WTC11 (cell line): Measurements from ENCODE around the gene LGALS9.

Experiments used
- E2F1 ChIP-seq: sonication (generic); formaldehyde crosslinking; IDR thresholded peaks from 2 replicates; pipeline ENCODE4 v1.8.0; 2022; ENCODE audit warnings: mild to moderate bottlenecking, missing genetic modification reagents
- IRF1 ChIP-seq: sonication (generic); formaldehyde crosslinking; IDR thresholded peaks from 2 replicates; pipeline ENCODE4 v1.8.0; 2023; ENCODE audit warnings: missing genetic modification reagents
- IRF2 ChIP-seq: sonication (generic); formaldehyde crosslinking; IDR thresholded peaks from 2 replicates; pipeline ENCODE4 v1.8.0; 2022; ENCODE audit warnings: low read depth, missing genetic modification reagents, borderline replicate concordance
- MXD4 ChIP-seq: fragments of 250-450 bp; sonication (Bioruptor Pico); IDR thresholded peaks from 2 replicates; pipeline ENCODE4 v1.8.0; 2021; ENCODE audit warnings: mild to moderate bottlenecking, moderate library complexity, borderline replicate concordance
- MYBL2 ChIP-seq: sonication (generic); formaldehyde crosslinking; IDR thresholded peaks from 2 replicates; pipeline ENCODE4 v1.8.1; 2023; ENCODE audit warnings: mild to moderate bottlenecking, moderate library complexity, missing genetic modification reagents
- NFYB ChIP-seq: sonication (generic); formaldehyde crosslinking; conservative IDR thresholded peaks from 2 replicates; pipeline ENCODE4 v1.8.0; 2022; ENCODE audit warnings: low read depth, missing genetic modification reagents
- NR1H2 ChIP-seq: sonication (generic); formaldehyde crosslinking; IDR thresholded peaks from 2 replicates; pipeline ENCODE4 v1.9.0; 2021; ENCODE audit warnings: mild to moderate bottlenecking, moderate library complexity, missing genetic modification reagents
- RELA ChIP-seq: sonication (generic); formaldehyde crosslinking; IDR thresholded peaks from 2 replicates; pipeline ENCODE4 v1.8.1; 2022; ENCODE audit warnings: missing genetic modification reagents, mild to moderate bottlenecking, borderline replicate concordance
- ZNF138 ChIP-seq: sonication (generic); formaldehyde crosslinking; conservative IDR thresholded peaks from 2 replicates; pipeline ENCODE4 v1.8.1; 2022; ENCODE audit warnings: mild to moderate bottlenecking, moderate library complexity, missing genetic modification reagents
- ZNF423 ChIP-seq: fragments of 250-450 bp; sonication (Bioruptor Pico); IDR thresholded peaks from 2 replicates; pipeline ENCODE4 v2.1.2; 2022; ENCODE audit warnings: mild to moderate bottlenecking, moderate library complexity
- TF ChIP-seq, protein P1 (sequence below): fragments of 200-600 bp; IDR thresholded peaks from 2 replicates; pipeline ENCODE4 v1.8.0; 2022; ENCODE audit warnings: antibody characterized with exemption
- TF ChIP-seq, protein P2 (sequence below): sonication (generic); formaldehyde crosslinking; IDR thresholded peaks from 2 replicates; pipeline ENCODE4 v1.8.1; 2023; ENCODE audit warnings: mild to moderate bottlenecking, missing genetic modification reagents, moderate library complexity
- TF ChIP-seq, protein P3 (sequence below): sonication (generic); formaldehyde crosslinking; IDR thresholded peaks from 2 replicates; pipeline ENCODE4 v1.8.1; 2022; ENCODE audit warnings: missing genetic modification reagents, borderline replicate concordance
- TF ChIP-seq, protein P4 (sequence below): sonication (generic); formaldehyde crosslinking; IDR thresholded peaks from 2 replicates; pipeline ENCODE4 v1.8.1; 2023; ENCODE audit warnings: mild to moderate bottlenecking, missing genetic modification reagents, moderate library complexity

DNA sequence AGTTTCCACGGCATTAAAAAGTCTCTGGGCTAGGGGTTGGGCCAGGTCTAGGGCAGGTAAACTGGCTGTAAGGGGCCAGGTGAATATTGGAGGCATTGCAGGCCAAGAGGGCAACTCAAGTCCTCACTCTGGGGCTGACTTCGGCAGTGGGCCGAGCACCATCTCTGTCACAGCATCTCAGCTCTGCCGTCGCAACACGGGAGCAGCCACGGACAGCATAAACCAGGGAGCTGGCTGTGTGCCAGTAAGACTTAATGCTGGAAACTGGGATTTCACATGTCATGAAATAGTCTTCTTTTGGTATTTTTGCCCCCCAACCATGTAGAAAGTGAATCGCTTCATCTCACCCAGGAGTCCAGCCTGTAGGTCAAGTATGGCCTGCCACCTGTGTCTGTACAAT is 12.6 kb upstream of the LGALS9 start:
- TF ChIP-seq IRF2 (no peak), NFYB (CRISPR knock-in tag) (no peak), ZNF138 (CRISPR knock-in tag) (no peak), IRF1 (no peak), MYBL2 (no peak), RELA (CRISPR knock-in tag) (no peak), ZNF423 (no peak), MXD4 (CRISPR knock-in tag) (no peak), E2F1 (CRISPR knock-in tag) (no peak), NR1H2 (no peak)
- TF ChIP-seq, protein P1, sequence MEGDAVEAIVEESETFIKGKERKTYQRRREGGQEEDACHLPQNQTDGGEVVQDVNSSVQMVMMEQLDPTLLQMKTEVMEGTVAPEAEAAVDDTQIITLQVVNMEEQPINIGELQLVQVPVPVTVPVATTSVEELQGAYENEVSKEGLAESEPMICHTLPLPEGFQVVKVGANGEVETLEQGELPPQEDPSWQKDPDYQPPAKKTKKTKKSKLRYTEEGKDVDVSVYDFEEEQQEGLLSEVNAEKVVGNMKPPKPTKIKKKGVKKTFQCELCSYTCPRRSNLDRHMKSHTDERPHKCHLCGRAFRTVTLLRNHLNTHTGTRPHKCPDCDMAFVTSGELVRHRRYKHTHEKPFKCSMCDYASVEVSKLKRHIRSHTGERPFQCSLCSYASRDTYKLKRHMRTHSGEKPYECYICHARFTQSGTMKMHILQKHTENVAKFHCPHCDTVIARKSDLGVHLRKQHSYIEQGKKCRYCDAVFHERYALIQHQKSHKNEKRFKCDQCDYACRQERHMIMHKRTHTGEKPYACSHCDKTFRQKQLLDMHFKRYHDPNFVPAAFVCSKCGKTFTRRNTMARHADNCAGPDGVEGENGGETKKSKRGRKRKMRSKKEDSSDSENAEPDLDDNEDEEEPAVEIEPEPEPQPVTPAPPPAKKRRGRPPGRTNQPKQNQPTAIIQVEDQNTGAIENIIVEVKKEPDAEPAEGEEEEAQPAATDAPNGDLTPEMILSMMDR: no peak
- TF ChIP-seq, protein P2, sequence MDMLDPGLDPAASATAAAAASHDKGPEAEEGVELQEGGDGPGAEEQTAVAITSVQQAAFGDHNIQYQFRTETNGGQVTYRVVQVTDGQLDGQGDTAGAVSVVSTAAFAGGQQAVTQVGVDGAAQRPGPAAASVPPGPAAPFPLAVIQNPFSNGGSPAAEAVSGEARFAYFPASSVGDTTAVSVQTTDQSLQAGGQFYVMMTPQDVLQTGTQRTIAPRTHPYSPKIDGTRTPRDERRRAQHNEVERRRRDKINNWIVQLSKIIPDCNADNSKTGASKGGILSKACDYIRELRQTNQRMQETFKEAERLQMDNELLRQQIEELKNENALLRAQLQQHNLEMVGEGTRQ (CRISPR knock-in tag): no peak
- TF ChIP-seq, protein P3, sequence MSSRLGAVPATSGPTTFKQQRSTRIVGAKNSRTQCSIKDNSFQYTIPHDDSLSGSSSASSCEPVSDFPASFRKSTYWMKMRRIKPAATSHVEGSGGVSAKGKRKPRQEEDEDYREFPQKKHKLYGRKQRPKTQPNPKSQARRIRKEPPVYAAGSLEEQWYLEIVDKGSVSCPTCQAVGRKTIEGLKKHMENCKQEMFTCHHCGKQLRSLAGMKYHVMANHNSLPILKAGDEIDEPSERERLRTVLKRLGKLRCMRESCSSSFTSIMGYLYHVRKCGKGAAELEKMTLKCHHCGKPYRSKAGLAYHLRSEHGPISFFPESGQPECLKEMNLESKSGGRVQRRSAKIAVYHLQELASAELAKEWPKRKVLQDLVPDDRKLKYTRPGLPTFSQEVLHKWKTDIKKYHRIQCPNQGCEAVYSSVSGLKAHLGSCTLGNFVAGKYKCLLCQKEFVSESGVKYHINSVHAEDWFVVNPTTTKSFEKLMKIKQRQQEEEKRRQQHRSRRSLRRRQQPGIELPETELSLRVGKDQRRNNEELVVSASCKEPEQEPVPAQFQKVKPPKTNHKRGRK (CRISPR knock-in tag): no peak
- TF ChIP-seq, protein P4, sequence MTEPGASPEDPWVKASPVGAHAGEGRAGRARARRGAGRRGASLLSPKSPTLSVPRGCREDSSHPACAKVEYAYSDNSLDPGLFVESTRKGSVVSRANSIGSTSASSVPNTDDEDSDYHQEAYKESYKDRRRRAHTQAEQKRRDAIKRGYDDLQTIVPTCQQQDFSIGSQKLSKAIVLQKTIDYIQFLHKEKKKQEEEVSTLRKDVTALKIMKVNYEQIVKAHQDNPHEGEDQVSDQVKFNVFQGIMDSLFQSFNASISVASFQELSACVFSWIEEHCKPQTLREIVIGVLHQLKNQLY (CRISPR knock-in tag): no peak
